Measurements from ENCODE around the gene HMGXB4.

Gene HMGXB4

GRCh38 chr22:35258191-35258988, 1.1 kb downstream of the HMGXB4 start:
- FAIRE-seq, result no peak
- no peak for DNase-seq (ENCODE audit: low spot score)

GRCh38 chr22:35264986-35265385, 7.7 kb downstream of the HMGXB4 start:
- DNase-seq (ENCODE audit: low spot score) (no peak), FAIRE-seq (no peak)

DNA sequence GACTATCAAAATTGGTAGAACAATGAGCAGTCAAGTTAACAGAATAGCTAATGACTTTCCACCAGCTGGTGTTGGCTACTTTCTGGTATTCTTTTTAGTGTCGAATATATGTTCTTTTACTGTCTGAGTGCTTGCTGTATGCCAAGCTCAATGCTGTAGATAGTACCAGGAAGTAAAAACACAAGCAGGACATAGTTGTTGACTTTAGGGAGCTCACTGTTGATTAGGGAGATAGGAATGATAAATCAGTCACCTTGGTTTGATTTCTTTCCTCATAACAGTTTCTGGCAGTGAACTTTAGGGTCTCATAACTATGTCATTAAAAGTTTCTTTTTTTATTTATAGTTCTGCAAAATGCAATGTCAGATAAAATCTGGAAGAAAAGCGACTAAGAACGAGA, 9.0 kb downstream of the HMGXB4 start:
- DNase-seq (ENCODE audit: low spot score) (no peak), FAIRE-seq (no peak)

DNA sequence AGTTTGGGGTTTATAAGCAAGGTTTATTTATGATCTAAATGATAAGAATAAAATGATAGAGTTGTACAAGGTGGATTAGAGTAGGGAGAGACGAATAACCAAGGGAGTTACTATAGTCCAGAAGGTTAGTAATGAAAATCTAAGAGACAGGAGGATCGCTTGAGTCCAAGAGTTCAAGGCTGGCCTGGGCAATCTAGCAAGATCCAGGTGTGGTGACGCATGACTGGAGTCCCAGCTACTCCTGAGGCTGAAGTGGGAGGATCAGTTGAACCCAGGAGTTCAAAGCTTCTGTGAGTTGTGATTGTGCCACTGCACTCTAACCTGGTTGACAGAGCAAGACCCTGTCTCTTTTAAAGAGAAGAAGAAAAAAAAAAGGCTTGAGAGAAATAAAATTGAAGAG, 12.3 kb downstream of the HMGXB4 start:
- DNase-seq (ENCODE audit: low spot score) (no peak), FAIRE-seq (no peak)

- DNase-seq (ENCODE audit: low spot score), result no peak
- no peak for FAIRE-seq
These were observed 17.0 kb downstream of the HMGXB4 start for GRCh38 chr22:35274154-35274871.

DNA sequence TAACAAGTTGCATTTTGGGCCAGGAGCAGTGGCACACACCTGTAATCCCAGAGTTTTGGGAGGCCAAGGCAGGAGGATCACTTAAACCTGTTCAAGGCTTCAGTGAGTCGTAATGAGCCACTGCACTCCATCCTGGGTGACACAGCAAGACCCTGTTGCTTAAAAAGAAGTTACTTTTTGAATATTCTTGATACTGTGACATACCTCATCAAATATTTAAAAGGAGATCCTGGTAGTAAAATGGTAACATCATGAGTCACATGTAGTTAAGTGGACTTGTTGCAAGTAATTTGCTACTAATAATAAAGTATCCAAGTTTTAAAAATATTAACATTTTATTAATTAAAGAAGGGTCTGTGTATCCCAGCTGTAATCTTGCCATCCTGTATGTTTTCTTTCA, 18.3 kb downstream of the HMGXB4 start:
- DNase-seq (ENCODE audit: low spot score) (no peak), FAIRE-seq (no peak)

- DNase-seq (ENCODE audit: low spot score) (no peak), FAIRE-seq (no peak)
These were observed 18.7 kb downstream of the HMGXB4 start for GRCh38 chr22:35276019-35276418.

GRCh38 chr22:35288116-35288515, 30.8 kb downstream of the HMGXB4 start:
- DNase-seq (ENCODE audit: low spot score), result no peak
- FAIRE-seq, result no peak

DNA sequence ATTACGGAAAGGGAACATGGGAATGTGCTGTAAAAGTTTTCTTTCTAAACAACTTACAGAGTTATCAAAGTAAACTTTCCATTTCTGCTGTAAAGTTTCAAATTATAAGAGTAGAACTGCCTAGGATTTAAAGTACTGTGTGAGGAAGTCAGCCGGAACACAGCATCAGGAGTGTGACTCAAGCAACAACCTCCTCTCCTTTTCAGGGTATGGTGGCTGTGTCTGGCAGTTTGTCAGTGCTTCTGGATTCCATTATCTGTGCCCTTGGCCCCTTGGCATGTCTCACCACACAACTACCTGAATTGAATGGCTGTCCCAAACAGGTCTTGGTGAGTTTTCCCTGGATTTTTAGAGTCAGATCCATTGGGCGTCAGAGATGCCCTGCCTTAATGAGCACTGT, 35.5 kb downstream of the HMGXB4 start:
- FAIRE-seq (no peak), DNase-seq (ENCODE audit: low spot score) (peak; percentile 11)

GRCh38 chr22:35296051-35296450, 38.8 kb downstream of the HMGXB4 start:
- DNase-seq (ENCODE audit: low spot score) (no peak), FAIRE-seq (no peak)

- FAIRE-seq, result no peak
- no peak for DNase-seq (ENCODE audit: low spot score)
These were observed 42.0 kb downstream of the HMGXB4 start for GRCh38 chr22:35299217-35299672.

- FAIRE-seq (peak; percentile 77), DNase-seq (ENCODE audit: low spot score) (peak; percentile 94)
These were observed 42.6 kb downstream of the HMGXB4 start, which contains the start of gene TOM1 for GRCh38 chr22:35299673-35300499. Gene TOM1 (plus strand): TSS chr22:35299894. CDS start chr22:35299929, 35 bp downstream.

GRCh38 chr22:35301372-35301874, 44.1 kb downstream of the HMGXB4 start:
- DNase-seq (ENCODE audit: low spot score), result peak; percentile 67
- FAIRE-seq, result no peak

GRCh38 chr22:35303029-35303624, 45.8 kb downstream of the HMGXB4 start:
- no peak for DNase-seq (ENCODE audit: low spot score)
- no peak for FAIRE-seq

- DNase-seq (ENCODE audit: low spot score) (no peak), FAIRE-seq (no peak)
These were observed 48.3 kb downstream of the HMGXB4 start for GRCh38 chr22:35305525-35306070.

DNA sequence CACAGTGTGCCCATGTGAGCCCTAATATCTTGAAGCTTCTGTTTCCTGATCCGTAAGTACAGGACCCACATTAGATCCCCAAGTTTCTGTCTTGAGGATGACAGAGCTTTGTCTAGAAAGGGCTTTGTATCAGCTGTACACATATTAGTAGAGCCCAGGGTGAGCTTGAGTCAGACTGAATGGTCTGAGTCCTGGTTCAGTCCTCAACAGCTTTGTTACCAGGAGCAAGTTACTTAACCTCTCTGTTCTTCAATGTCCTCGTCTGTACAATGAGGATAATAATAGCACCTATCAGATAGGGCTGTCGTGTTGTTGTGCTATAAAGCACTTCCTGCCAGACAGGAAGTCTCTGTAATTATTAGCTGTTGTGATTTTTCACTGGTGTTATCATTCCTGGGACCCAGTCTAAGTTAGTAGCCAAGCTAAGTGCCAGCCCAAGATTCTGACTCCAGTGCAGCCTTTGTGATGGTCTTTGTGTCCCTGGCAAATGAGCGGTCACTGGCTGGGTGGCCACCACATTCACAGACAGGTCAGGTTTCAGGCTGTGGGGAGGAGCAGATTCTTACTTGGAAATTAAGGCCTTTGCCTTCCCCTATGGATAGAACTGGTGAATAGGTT, 49.2 kb downstream of the HMGXB4 start:
- DNase-seq (ENCODE audit: low spot score), result no peak
- FAIRE-seq, result no peak

- DNase-seq (ENCODE audit: low spot score) (no peak), FAIRE-seq (no peak)
These were observed 50.1 kb downstream of the HMGXB4 start for GRCh38 chr22:35307372-35307771.

DNA sequence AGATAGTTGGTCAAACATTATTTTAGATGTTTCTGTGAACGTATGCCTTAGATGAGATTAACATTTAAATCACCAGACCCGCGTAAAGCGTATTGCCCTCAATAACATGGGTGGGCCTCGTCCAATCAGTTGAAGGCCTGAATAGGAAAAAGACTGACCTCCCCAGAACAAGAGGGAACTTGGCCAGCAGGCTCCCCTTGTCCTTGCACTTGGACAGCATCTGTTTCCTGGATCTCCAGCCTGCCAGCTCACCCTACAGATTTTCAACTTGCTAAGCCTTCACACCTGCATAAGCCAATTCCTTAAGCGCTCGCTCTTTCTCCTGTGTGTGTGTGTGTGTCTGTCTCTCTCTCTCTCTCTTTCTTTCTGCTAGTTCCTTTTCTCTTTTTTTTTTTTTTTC, 50.6 kb downstream of the HMGXB4 start:
- FAIRE-seq, result no peak
- DNase-seq (ENCODE audit: low spot score), result no peak

DNA sequence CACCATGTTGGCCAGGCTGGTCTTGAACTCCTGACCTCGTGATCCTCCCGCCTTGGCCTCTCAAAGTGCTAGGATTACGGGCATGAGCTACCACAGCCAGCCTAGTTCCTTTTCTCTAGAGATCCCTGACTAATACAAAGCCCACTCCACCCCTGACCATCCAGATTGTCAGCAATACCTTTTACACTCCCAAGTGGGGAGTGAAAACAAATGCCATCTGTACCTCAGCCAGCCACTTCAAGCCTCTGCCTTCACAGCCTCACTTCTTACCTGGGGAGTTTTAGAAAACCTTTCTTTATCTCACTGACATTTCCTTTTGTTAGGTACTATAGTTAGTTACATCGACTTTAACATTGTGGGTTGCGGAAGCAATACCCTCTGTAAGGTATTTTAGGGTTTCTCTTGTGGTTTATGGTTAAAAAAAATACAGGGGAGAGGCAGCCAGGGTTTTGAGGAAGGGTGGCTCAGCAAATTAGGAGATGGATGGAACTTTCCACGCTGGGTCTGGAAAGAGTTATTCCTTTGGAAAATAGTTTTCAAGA, 51.3 kb downstream of the HMGXB4 start:
- DNase-seq (ENCODE audit: low spot score) (no peak), FAIRE-seq (no peak)

Data from RCC 7860 (cell line).